ENCODE data around the gene TACSTD2. TPM values are rescaled to one million over a fixed set of nuclear protein-coding genes. Genes with fewer than 3 reads are reported as not detected.
A peak's percentile ranks its signal among the peaks of the same experiment; 100 is the strongest.

The TACSTD2 gene
- total and polyA plus RNA-seq, 2 of the 4 experiments (the other 2 are of a cell fraction): not detected

GRCh38 chr1:58587667-58588066 is 10.6 kb upstream of the TACSTD2 start:
- Histone ChIP-seq H2BK15ac (ENCODE audit: low read depth, low read length) (peak overlapping the region; percentile 28; the same call in 1 of the 3 replicates), H3K36me3 (ENCODE audit: control insufficient read depth, insufficient read depth, low read length) (no peaks in the 10 kb centered on the region), H3K79me1 (ENCODE audit: low read depth in 1 of 2, low read length in 2 of 2) (no peaks in the 10 kb centered on the region), H3K4me1 (ENCODE audit: control insufficient read depth, insufficient read depth, low read length) (peaks cover 19% of the 10 kb centered on the region), H3K4me3 (ENCODE audit: insufficient read depth, low read depth, low read length) (no peak overlapping the region), H2AK5ac (ENCODE audit: low read depth, low read length) (no peak overlapping the region), H2BK20ac (ENCODE audit: low read depth, low read length) (no peak overlapping the region), H3K27ac (ENCODE audit: insufficient read depth, low read length) (no peak overlapping the region), H3K23ac (ENCODE audit: low read depth, low read length) (no peak overlapping the region), H3K56ac (ENCODE audit: extremely low read depth, insufficient read depth, low read length) (no peak overlapping the region), H3K18ac (ENCODE audit: low read depth, low read length) (no peak overlapping the region), H3K27me3 (ENCODE audit: control insufficient read depth, insufficient read depth, low read length) (no peaks in the 10 kb centered on the region), H3K4me2 (ENCODE audit: low read depth, low read length) (no peak overlapping the region), H4K5ac (ENCODE audit: low read depth, low read length) (no peak overlapping the region), H4K20me1 (ENCODE audit: insufficient read depth, low read length) (no peaks in the 10 kb centered on the region), H3K9me3 (ENCODE audit: control insufficient read depth, insufficient read depth, low read length) (no peaks in the 10 kb centered on the region), H3K4ac (ENCODE audit: low read depth, low read length) (no peak overlapping the region), H3K9me1 (ENCODE audit: insufficient read depth, low read length) (peaks cover 22% of the 10 kb centered on the region), H4K91ac (ENCODE audit: insufficient read depth, low read depth, low read length) (no peak overlapping the region), H2BK120ac (ENCODE audit: low read depth, low read length) (peak overlapping the region; percentile 12; the same call in 1 of the 2 replicates), H2AFZ (replicated peaks; ENCODE audit: low read length, poor library complexity) (no peak overlapping the region), H4K8ac (ENCODE audit: low read depth in 2 of 2, low read length in 2 of 2) (no peak overlapping the region), H2BK5ac (ENCODE audit: low read depth, low read length, poor library complexity, severe bottlenecking) (no peak overlapping the region), H3K9ac (ENCODE audit: low read depth, low read length) (no peak overlapping the region), H2AK9ac (replicated peaks; ENCODE audit: low read depth, low read length, poor library complexity) (no peak overlapping the region), H3K14ac (replicated peaks; ENCODE audit: low read depth, low read length) (no peak overlapping the region)
- no CpG with 5 or more reads among the region's 2 CpGs for WGBS, 2 experiments (ENCODE audit: extremely low coverage in 2 of 2, insufficient read length in 1 of 2)
- intact Hi-C loops (cut with micrococcal nuclease): no loop called here
- ATAC-seq (ENCODE audit: low read depth) (no peak), DNase-seq (no peak)
- BruUV-seq (replicated peaks): no TSS peak
- dilution Hi-C loops (cut with HindIII; ENCODE audit: low sequenced_read_pairs, unreplicated experiment): no loop called here
- POLR2A ChIA-PET (ENCODE audit: unreplicated experiment): no interaction called here
- TF ChIP-seq RAD21 (IDR thresholded peaks at IDR 0.05; ENCODE audit: low read length): no peak
- TF ChIP-seq, protein P1, sequence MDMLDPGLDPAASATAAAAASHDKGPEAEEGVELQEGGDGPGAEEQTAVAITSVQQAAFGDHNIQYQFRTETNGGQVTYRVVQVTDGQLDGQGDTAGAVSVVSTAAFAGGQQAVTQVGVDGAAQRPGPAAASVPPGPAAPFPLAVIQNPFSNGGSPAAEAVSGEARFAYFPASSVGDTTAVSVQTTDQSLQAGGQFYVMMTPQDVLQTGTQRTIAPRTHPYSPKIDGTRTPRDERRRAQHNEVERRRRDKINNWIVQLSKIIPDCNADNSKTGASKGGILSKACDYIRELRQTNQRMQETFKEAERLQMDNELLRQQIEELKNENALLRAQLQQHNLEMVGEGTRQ (IDR thresholded peaks at IDR 0.05; ENCODE audit: low read depth, low read length): no peak
- no peak for TF ChIP-seq MXI1 (IDR thresholded peaks at IDR 0.05; ENCODE audit: borderline replicate concordance, low read depth, low read length)
- TF ChIP-seq RFX5 (IDR thresholded peaks at IDR 0.05; ENCODE audit: low read depth, low read length): no peak
- TF ChIP-seq RCOR1 (IDR thresholded peaks at IDR 0.05; ENCODE audit: insufficient replicate concordance, low read length): no peak
- no peak for TF ChIP-seq CTCF (conservative IDR thresholded peaks at IDR 0.05; ENCODE audit: low read depth, low read length)
- no peak for TF ChIP-seq MAFK (IDR thresholded peaks at IDR 0.05; ENCODE audit: low read depth, low read length)
- TF ChIP-seq FOS (IDR thresholded peaks at IDR 0.05; ENCODE audit: low read depth, low read length): no peak
- TF ChIP-seq NFE2L2 (IDR thresholded peaks at IDR 0.05; ENCODE audit: low read depth, low read length): no peak
- TF ChIP-seq CHD1 (IDR thresholded peaks at IDR 0.05; ENCODE audit: low read depth, low read length): no peak
- TF ChIP-seq, protein P2, sequence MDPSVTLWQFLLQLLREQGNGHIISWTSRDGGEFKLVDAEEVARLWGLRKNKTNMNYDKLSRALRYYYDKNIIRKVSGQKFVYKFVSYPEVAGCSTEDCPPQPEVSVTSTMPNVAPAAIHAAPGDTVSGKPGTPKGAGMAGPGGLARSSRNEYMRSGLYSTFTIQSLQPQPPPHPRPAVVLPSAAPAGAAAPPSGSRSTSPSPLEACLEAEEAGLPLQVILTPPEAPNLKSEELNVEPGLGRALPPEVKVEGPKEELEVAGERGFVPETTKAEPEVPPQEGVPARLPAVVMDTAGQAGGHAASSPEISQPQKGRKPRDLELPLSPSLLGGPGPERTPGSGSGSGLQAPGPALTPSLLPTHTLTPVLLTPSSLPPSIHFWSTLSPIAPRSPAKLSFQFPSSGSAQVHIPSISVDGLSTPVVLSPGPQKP (IDR thresholded peaks at IDR 0.05; ENCODE audit: borderline replicate concordance, low read depth, low read length): no peak
- no peak for TF ChIP-seq MAZ (IDR thresholded peaks at IDR 0.05; ENCODE audit: borderline replicate concordance, low read depth, low read length)
- CTCF ChIA-PET: no interaction called here
- in situ Hi-C loops (cut with MboI; ENCODE audit: low sequenced_read_pairs): no loop called here

All from IMR-90 (cell line).